GM18868 (cell line): Measurements from ENCODE around the gene DGKD.
"Not testable (repeated sequence)": the region's sequence is repeated elsewhere in the genome, so short reads cannot be mapped to it uniquely, and the experiment has no call there.

ENCODE experiments used
- ATAC-seq: cut with Tn5 transposase; IDR thresholded peaks from one replicate; pipeline ENCODE4 v1.9.1; 2021; ENCODE audit warnings: mild to moderate bottlenecking, moderate library complexity; ENCODE audit not compliant: unreplicated experiment

Gene DGKD

DNA sequence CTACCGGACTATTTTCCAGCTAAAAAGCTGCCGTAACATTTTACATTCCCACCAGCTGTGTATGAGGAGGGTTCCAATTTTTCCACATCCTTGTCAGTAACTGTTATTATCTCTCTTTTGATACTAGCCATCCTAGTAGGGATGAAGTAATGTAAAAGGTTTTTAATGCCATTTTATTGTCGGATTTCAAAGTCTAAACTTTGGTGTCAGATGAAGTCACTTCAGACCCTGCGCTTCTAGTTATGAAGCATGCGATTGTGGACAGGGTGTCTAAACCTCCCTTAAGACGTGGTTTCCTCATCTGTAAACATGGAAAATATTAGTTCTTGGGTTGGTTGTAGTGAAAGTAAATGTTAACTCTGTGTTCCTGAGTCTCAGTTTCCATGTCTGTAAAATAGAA, 4.7 kb downstream of the DGKD start:
- ATAC-seq: no peak

DNA sequence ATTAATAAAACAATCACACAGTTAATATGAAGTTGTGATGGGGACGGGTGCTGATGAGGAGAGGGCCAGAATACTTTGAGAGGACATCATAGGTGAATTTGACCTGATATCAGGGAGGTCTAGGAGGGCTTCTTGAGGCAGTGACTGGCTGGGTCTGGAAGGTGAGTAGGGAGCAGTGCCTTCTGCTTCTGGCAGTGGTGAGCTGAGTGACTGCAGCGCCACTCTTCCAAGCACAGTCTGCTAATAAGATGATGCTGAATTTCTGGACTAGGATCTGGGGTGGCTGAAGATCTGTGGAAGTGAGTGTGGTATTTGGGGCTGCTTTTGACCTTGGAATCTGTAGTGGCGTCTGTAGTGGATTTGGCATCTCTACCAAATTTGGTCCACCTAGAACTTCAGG, 5.5 kb downstream of the DGKD start:
- ATAC-seq: no peak

DNA sequence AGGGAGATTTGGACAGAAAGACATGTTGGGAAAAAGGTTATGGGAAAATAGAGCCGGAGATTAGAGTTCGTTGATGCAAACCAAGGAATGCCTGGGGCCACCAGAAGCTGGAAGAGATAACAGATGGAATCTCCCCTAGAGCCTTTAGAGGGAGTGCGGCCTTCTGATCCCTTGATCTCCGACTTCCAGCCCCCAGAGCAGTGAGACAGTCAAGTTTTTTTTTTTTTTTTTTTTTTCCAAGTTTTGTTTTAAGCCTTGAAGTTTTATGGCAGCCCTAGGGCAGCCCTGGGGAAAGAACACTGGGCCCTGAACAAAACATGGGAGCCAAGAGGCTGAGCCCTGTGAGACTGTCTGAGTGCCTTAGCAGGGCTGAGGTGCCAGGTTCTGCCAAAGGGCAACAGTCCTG, 6.5 kb downstream of the DGKD start:
- no peak for ATAC-seq

DNA sequence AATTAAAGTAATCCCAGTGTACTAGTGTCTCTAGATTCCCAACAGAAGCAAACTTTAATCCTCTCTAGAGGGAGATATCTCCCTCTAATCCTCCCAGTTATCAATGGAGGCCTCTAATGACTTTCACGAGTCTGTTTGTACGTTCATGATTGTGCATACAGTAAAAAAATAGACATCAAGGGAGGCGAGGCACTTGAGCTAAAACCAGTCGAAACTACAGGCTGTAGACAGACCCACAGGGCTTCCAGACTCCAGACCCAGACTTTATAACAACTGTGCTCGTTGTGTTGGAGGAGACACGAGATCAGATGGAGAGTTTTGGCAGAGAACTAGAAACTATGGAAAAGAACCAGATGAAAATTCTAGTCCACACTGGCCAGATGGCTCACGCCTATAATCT, 7.0 kb downstream of the DGKD start:
- ATAC-seq: no peak

DNA sequence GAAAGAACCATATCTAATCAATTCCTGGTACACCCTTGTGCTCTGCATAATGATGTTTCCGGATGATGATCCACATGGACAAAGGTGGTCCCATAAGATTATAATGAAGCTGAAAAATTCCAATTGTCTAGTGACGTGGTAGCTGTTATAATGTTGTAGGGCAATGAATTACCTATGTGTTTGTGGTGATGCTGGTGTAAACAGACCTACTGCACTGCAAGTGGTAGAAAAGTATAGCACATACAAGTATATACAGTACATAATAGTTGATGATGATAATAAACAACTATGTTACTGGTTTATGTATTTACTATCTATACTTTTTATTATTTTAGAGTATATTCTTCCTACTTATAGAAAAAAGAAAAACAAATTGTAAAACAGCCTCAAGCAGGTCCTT, 8.4 kb downstream of the DGKD start:
- ATAC-seq: no peak

DNA sequence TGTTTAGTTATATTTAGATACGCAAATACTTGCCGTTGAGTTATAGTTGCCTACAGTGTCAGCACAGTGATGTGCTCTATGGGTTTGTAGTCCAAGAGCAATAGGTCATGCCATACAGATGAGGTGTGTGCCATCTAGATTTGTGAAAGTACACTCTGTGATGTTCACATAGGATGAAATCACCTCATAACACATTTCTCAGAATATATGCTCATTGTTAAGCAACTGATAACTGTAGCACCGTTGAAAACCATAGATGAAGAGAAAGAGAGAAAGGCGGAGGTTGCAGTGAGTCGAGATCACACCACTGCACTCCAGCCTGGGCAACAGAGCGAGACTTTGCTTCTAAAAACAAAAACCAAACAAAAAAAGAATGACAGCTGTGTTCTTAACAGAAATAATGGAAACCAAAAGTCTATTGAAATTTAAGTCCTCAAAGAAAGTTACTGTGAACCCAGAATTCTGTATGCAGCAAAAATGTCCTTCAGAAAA, 9.5 kb downstream of the DGKD start:
- peak; percentile 55 for ATAC-seq

DNA sequence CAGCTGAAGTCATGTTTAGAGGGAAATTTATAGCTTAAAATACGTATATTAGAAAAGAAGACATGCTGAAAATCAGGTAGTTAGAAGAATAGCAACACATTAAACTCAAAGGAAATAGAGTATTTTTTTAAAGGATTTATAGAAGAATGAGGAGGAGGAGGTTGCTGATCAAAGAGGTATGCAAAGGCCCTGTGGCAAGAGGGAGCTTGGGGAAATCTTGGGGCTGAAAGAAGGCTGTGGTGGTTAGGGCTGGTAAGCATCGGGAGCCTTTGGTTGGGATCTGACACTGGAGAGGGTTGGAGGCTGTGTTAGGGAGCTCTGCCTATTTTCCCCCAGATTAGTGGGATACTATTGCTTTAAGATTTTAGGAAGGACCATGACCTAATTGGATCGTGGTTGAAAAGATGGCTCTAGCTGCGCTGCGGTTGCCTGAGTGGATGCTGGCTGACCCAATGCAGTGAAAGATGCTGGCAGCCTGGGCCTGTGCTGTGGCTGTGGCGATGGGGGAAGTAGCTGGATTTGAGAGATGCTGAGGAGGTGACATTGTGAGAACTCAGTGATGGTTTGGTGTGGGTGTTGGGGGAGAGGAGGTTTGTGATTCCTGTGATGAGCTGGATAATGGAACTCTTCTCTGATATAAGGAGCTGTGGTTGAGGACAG, 11.7 kb downstream of the DGKD start:
- no peak for ATAC-seq

DNA sequence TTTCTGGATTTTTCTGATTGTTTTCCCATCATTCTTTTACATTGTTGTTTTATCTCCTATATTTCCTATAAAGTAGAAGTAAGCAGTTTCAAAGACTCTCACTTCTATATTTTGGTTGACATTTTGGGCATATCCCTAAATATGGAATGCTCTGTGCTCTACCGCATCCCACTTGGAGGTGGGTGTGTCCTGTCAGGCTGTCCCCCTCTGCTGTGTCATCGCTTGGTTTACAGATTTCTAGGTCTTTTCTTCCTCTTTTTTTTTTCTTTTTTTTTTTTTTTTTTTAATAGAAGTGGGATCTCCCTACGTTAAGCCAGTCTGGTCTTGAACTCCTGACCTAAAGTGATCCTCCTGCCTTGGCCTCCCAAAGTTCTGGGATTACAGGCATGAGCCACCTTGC, 13.3 kb downstream of the DGKD start:
- no peak for ATAC-seq

DNA sequence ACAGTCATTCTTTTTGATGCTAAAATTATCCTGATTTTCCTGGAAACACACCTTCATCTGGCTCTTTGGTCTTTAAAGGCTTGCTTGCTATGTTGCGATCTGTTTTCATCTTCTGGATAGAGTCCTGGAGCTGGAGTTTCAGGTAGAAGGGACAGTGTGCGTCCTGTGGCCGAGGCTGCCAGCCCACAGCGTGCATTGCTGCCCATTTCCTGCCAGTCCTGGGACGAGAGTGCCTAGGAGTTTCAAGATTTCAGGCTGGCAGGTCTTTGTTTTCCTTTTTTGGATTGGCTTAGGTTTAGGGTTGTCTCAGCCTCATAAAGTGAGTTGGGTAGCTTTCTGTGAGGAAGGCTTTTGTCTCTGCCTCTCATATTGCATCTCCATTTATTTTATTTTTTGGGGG, 14.5 kb downstream of the DGKD start:
- ATAC-seq: no peak

DNA sequence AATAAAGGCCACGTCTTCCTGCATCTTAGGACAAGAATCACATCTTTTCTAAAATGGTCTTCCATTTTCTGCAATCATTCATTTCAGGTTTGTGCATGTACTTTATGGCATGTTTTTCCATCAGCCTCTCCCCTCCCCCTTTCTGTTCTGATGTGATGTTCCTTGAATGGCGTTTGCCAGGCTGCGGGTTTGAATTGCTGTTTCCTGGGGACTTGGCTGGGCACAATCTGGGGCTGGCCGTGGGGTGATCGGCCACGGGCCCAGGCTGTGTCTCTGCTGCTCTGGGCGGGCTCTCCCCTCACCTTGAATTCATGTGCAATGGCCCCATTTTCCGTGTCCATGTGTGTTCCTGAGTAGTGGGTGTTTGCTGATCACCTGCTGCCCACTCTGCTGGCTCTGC, 15.2 kb downstream of the DGKD start:
- ATAC-seq: no peak

DNA sequence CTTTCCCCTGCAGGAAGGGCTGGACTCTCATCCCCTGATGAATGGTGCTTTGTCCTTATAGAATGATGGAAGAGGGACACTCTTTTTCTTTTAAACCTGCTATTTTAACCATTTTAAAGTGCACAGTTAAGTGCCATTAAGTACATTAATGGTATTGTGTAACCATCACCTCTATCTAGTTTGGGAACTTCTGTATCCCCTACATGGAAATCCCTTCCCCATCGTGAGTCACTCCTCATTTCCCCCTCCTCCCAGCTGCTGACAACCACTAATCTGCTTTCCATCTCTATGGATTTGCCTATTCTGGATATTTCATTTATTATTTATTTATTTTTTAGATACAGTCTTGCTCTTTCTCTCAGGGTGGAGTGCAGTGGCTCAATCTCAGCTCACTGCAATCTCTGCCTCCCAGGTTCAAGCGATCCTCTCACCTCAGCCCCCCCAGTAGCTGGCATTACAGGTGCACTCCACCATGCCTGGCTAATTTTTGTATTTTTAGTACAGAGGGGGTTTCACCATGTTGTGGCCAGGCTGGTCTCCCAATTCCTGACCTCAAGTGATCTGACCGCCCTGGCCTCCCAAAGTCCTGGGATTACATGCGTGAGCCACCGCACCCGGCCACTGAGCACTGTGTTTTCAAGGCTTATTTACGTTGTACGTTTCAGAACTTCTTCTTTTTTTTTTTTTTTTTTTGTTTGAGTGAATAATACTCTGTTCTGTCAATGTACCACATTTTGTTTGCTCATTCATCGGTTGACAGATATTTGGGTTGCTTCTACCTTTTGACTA, 15.8 kb downstream of the DGKD start:
- no peak for ATAC-seq

DNA sequence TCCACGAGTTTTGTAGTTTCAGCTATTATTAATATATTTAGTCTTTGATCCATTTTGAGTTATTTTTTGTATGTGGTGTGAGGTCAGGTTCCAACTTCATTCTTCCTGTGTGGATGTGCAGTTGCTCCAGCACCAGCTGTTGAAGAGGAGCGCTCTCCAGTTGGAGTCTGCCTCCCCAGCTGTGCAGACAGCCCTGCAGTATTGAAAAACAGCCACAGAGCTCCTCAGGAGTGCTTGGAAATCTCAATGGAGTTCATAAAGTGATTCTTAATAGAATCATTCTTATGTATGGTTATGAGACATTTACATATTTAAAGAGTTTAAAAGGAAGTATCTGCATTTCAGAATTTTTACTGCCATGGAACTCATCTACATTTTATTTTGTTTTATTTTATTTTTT, 17.3 kb downstream of the DGKD start:
- ATAC-seq: no peak

DNA sequence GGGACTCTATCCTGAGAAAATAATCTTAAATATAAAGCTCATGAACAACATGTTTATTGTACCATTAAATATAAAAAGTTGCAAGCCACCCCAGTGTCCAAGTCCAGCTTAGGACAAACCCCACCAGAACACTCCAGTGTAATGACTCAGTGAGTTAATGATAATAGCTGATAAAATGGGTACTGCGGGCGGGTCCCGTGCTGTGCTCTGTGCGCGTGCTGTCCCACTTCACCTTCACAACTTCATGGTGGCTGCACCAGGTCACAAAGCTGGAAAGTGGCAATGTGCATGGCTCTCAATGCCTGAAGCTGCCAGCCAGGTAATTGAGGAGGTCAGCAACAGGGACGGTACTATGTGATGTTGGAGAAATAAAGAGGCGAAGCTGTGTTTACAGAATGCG, 18.6 kb downstream of the DGKD start:
- no peak for ATAC-seq

DNA sequence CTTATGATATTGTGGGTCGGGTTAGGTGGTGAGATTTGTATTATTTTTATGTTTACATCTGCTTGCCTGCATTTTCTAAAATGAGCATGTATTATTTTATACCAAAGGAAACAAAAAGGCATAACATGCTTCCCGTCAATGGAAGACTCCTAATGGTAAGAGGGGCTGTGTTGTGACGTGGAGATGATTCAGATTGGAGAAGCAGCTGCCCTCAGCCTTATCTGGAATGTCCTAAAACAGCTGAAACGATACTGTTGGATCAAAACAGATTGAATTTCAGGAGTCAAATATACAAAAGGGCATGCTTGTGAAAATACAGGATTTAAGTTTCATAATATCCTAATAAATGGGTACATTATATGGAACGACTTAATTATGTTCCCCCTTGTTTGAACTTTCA, 19.0 kb downstream of the DGKD start:
- ATAC-seq: no peak

DNA sequence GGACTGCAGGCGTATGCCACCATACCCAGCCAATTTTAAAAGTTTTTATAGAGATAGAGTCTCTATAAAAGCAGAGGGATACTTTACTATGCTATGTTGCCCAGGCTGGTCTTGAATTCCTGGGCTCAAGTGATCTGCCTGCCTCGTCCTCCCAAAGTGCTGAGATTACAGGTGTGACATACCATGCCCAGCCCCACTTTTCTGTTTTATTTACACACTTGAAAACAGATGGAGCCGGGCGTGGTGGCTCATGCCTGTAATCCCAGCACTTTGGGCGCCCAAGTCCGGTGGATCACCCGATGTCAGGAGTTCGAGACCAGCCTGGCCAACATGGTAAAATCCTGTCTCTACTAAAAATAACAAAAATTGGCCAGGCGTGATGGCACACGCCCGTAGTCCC, 20.5 kb downstream of the DGKD start:
- not testable (repeated sequence) for ATAC-seq

DNA sequence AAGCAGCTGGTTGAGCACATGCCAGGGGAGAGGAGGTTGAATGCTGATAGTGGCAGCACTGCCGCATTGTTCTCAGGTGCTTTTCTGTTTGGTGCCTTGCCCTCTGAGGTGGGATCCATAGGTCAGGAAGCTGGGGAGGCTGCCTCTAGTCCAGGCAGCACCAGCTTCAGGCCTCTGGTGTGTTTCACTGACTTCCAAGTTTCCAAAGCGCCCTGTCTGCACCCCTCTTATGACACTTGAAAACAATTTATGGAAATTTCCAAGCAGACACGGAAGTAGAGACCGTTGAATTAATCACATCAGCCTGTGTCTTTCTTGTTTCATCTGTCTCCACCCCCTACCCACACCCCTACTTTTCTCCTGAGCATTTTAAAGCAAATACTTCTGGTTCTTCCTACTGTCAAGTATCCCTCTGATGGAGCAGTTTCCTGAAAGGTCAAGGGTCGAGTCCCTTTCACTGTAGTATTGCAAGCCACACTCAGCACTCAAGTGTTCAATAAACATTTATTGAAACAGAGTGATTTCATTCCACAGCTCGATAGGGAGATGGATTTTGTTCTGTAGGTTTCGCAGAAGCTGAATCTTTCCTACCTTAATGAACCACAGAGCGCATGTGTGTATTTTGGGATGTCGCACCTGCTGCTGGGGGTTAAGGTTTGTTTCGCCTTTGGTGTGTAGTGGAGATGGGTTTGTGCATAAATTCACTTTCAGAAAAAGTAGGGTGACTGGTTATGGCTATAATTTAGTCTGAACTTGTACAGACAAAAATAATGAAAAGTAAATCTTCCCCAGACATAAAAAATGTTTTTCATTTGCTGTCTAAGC, 21.4 kb downstream of the DGKD start:
- no peak for ATAC-seq

DNA sequence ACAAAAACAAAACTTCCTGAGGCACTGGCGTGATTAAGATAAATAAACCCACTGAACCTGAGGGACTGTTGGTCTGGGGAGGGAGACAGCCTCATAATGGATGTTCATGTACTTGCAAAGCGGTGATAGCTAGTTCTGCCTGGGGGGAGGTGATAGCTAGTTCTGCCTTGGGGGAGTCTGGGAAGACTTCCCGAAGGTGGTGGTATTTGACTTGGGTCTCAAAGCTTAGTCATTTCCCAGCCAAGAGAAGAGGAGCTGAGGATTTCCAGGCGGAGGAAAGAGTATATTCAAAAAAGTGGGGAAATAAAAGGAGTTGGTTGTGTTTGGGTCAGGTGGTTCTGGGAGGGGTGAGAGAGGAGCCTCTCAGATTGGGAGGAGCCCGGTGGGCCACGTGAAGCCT, 24.7 kb downstream of the DGKD start:
- no peak for ATAC-seq

DNA sequence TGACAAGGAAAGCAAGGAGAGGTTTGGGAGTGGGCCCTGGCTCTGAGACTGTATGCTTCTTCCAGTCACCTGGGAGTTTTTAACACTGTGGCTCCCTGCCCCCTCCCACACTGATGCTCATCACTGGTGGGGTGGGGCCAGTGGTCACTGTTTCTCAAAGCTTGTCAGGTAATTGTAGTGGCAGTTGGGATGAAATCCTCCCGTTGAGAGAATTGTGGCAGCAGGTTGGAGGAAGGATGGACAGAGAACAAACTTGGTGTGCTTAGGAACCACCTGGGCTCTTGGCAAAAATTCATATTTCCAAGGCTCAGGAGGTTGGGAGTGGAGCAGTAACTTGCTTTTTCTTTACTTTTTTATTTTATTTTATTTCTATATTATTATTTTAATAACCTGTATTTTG, 25.1 kb downstream of the DGKD start:
- ATAC-seq: no peak

DNA sequence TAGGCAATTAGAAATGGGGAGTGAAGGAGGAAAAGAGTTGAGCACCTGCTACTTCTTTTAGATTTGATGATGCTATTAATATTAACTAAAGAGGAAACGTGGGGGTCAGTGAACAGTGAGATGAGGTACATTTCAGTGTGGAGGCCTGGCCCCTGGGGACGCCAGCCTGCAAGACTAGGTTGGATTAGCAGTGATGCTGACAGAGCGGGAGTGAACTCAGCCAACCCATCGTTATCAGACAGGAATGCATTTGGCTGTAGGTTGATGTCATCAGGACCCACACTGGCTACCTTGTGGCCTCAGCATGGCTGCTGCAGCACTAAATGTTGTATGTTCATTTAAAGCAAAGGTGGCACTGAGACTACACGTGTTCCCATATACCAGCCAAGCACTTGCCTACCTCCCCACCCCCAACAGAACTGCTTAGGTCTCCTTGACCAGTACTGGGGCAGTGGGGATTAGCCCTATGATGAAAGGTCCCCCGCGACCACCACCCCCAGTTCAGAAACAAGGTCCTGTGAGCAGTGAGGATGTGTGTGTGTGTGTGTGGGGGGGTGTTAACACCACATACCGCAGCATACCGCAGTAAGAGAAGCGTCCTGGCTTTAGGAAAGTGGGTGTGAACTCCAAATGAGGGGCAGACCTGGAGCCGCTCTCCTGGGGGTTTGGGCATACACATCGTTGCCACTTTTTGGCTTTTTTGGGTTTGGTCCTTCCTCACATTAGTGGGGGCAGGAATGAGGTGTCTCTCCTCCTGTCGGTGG, 26.0 kb downstream of the DGKD start:
- no peak for ATAC-seq

DNA sequence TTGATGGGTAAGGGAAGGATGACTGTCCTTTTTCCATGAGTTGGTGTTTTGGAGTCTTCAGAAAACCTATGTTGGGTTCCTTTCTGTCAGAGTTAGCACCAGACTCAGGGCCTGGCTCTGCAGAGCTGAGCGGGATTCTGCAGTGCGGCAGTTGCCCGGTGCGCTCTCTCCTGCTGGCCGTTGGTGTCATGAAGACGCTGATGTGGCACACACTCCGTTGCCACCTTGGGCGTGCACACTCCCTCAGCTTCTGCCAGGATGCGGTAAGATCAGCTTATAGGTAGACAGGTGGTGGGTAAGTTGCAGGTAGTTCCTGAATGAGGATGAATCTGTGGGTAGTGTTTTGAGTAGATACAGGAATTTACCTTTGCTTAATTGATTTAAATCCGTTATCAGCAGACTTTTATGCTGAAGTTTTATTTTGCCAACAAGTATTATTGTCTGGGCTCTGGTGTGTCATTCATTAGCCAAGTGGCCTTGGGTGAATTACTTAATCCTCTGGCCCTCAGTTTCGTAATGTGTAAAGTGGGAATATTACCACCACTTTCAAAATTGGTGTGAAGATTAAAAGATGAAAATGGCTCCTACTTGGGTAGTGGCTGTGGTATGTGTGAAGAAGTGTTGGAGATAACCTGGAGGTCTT, 26.8 kb downstream of the DGKD start:
- ATAC-seq: no peak

DNA sequence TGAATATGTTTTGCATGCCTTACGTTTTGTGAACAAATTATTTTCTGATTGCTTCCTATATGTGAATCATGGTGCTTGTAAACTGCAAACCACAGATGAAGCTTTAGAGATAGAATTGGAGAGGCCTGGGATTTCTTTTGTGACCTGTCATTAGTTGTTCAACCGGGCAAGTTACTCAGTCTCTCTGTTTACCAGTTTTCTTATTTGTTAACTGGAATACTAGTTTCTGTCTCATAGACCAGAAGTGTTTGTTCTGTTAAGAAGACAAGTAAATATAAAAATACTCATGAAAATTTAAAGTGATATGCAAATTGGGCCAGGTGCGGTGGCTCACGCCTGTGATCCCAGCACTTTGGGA, 27.3 kb downstream of the DGKD start:
- ATAC-seq: no peak
